Measurements from ENCODE around the gene NMNAT2. TPM values are rescaled to one million over a fixed set of nuclear protein-coding genes. Genes with fewer than 3 reads are reported as not detected.

NMNAT2 gene
- total RNA-seq, 6 donors from 2014 or later = 0.13 to 0.72 (median 0.17) TPM; not detected in 2

- WGBS, 2 donors = 10 to 13% methylated on average over 5 of the region's 5 CpGs
- Histone ChIP-seq H3K36me3 (no peaks in the 10 kb centered on the region), H3K4me3 (no peak overlapping the region), H3K27ac (peak overlapping the region in 2 of 4 donors; percentile 18 to 50), H3K9me3 (no peaks in the 10 kb centered on the region), H3K27me3 (no peaks in the 10 kb centered on the region), H3K4me1 (peaks cover 11 to 16% (median 13%) of the 10 kb centered on the region in 4 donors)
- ATAC-seq (ENCODE audit: low FRiP score in 2 of 2) = peak; percentile 21 to 52
- peak in 1 of 2 donors; percentile 80 for DNase-seq
- no peak for TF ChIP-seq EP300 (IDR thresholded peaks at IDR 0.05)
These were observed 199.1 kb downstream of the NMNAT2 start for GRCh38 chr1:183218971-183219615.

DNA sequence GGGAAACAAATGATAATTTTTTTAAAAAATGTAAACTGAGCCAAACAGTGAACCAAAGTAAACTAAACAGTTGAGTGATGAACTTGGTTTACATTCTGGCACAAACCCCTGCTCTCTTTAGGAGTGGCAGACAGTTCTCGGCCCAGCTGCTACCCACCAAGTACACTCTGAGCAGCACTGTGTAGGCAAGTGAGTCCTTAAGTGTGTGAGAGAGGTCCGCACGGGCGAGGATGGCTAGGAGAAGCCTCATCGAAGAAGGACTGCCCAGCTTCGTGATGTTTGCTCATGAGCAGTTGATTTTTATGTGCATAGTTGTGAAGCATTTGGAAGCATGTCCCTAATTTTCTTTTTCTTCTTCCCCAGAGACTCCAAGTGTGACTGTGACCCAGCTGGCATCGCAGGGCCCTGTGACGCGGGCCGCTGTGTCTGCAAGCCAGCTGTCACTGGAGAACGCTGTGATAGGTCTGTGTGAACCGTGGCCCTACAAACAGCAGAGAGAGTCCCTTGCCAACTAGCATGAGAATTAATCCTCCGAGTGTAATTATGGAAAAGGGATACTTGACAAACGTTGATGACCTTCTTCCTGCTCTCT is 200.1 kb downstream of the NMNAT2 start:
- Histone ChIP-seq H3K36me3 (no peaks in the 10 kb centered on the region), H3K27ac (peak overlapping the region in 1 of 4 donors; percentile 18), H3K27me3 (no peaks in the 10 kb centered on the region), H3K4me1 (peaks cover 11 to 16% (median 13%) of the 10 kb centered on the region in 4 donors), H3K9me3 (no peaks in the 10 kb centered on the region), H3K4me3 (no peak overlapping the region)
- ATAC-seq (ENCODE audit: low FRiP score in 2 of 2) (peak in 1 of 2 donors; percentile 38), DNase-seq (peak in 1 of 2 donors; percentile 69)
- 57 to 66% methylated on average over 13 to 14 of the region's 14 CpGs for WGBS, 2 donors
- TF ChIP-seq EP300 (IDR thresholded peaks at IDR 0.05) = no peak
- TF ChIP-seq CTCF (IDR thresholded peaks at IDR 0.05) = no peak
- no peak for TF ChIP-seq POLR2A (IDR thresholded peaks at IDR 0.05)
- TF ChIP-seq POLR2AphosphoS5 (IDR thresholded peaks at IDR 0.05) = no peak

GRCh38 chr1:183215936-183216335 is 202.2 kb downstream of the NMNAT2 start:
- Histone ChIP-seq H3K4me1 (peaks cover 11 to 16% (median 13%) of the 10 kb centered on the region in 4 donors), H3K36me3 (no peaks in the 10 kb centered on the region), H3K27me3 (no peaks in the 10 kb centered on the region), H3K4me3 (no peak overlapping the region), H3K27ac (no peak overlapping the region), H3K9me3 (no peaks in the 10 kb centered on the region)
- DNase-seq = no peak
- no peak for ATAC-seq (ENCODE audit: low FRiP score in 2 of 2)
- no peak for TF ChIP-seq CTCF (IDR thresholded peaks at IDR 0.05)
- TF ChIP-seq EP300 (IDR thresholded peaks at IDR 0.05) = no peak
- TF ChIP-seq POLR2AphosphoS5 (IDR thresholded peaks at IDR 0.05) = no peak
- no peak for TF ChIP-seq POLR2A (IDR thresholded peaks at IDR 0.05)
- WGBS, 2 donors = 85 to 94% methylated on average over 4 of the region's 4 CpGs

DNA sequence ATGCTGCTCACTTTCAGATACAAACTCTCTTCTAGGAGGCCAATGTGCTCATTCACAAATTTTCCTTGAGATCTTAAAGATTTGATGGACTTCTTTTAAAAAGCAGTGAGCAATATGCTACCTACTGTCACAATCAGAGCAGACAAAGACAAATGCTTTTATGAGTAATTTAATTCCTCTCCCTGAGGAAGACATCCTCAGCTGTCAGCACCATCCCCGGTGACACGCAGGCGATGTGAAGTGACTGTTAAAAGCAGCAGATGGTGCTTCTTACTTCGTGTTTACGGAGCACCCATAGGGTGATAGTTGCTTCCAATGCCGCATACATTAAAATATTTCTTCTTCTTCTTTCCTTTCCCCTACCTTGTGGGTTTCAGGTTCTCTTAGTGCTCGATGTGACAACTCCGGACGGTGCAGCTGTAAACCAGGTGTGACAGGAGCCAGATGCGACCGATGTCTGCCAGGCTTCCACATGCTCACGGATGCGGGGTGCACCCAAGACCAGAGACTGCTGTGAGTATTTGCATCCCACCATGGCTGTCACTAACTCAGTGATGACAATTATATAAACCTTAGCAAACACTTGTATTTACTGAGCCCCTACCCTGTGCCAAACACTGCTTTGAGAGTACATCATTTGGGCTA is 203.0 kb downstream of the NMNAT2 start:
- H3K36me3 ChIP-seq = no peaks in the 10 kb centered on the region
- 87 to 90% methylated on average over 13 of the region's 13 CpGs for WGBS, 2 donors
- no peaks in the 10 kb centered on the region for H3K9me3 ChIP-seq
- peaks cover 11 to 16% (median 13%) of the 10 kb centered on the region in 4 donors for H3K4me1 ChIP-seq
- H3K27ac ChIP-seq = no peak overlapping the region
- TF ChIP-seq EP300 (IDR thresholded peaks at IDR 0.05) (no peak), CTCF (IDR thresholded peaks at IDR 0.05) (no peak), POLR2AphosphoS5 (IDR thresholded peaks at IDR 0.05) (no peak), POLR2A (IDR thresholded peaks at IDR 0.05) (no peak)
- DNase-seq (no peak), ATAC-seq (ENCODE audit: low FRiP score in 2 of 2) (no peak)
- no peaks in the 10 kb centered on the region for H3K27me3 ChIP-seq
- H3K4me3 ChIP-seq = no peak overlapping the region

Measured in upper lobe of left lung (tissue), 6 donors.